ENCODE results near the gene GPX7. TPM values are rescaled to one million over a fixed set of nuclear protein-coding genes. Genes with fewer than 3 reads are reported as not detected.
"Not testable (repeated sequence)": the region's sequence is repeated elsewhere in the genome, so short reads cannot be mapped to it uniquely, and the experiment has no call there.

Gene GPX7
- total and polyA plus RNA-seq, 2 donors, result 19.5 to 55.4 TPM

GRCh38 chr1:52572387-52572786 is 29.8 kb upstream of the GPX7 start:
- Histone ChIP-seq H3K27ac (ENCODE audit: low read depth) (no peak overlapping the region), H3K4me1 (ENCODE audit: insufficient read depth) (no peaks in the 10 kb centered on the region), H3K36me3 (ENCODE audit: insufficient read depth) (no peaks in the 10 kb centered on the region), H3K4me3 (ENCODE audit: low read depth, low read length) (no peak overlapping the region)
- WGBS, result 95% methylated on average over 4 of the region's 4 CpGs
- no peak for DNase-seq (ENCODE audit: extremely low spot score)

GRCh38 chr1:52574594-52574993 is 27.6 kb upstream of the GPX7 start:
- Histone ChIP-seq H3K36me3 (ENCODE audit: insufficient read depth) (no peaks in the 10 kb centered on the region), H3K27ac (ENCODE audit: low read depth) (no peak overlapping the region), H3K4me3 (ENCODE audit: low read depth, low read length) (no peak overlapping the region), H3K4me1 (ENCODE audit: insufficient read depth) (no peaks in the 10 kb centered on the region)
- DNase-seq (ENCODE audit: extremely low spot score), result no peak
- WGBS, result 18% methylated on average over 2 of the region's 2 CpGs

DNA sequence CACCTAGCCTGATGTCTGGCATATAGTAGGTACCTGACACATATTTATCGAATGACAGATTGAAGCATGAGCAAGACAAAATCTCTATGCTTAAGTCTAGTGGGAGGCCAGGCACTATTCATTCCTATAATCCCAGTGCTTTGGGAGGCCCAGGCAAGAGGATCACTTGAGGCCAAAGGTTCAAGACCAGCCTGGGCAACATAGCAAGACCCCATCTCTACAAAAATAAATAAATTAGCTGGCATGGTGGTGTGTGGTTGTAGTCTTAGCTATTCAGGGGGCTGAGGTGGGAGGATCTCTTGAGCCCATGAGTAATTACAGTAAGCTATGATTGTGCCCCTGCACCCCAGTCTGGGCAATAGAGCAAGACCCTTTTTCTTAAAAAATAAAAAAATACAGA is 26.1 kb upstream of the GPX7 start:
- WGBS, result 99% methylated on average over 1 of the region's 1 CpG
- no peak overlapping the region for H3K4me3 ChIP-seq (ENCODE audit: low read depth, low read length)
- no peaks in the 10 kb centered on the region for H3K4me1 ChIP-seq (ENCODE audit: insufficient read depth)
- no peaks in the 10 kb centered on the region for H3K36me3 ChIP-seq (ENCODE audit: insufficient read depth)
- DNase-seq (ENCODE audit: extremely low spot score), result no peak
- H3K27ac ChIP-seq (ENCODE audit: low read depth), result no peak overlapping the region

DNA sequence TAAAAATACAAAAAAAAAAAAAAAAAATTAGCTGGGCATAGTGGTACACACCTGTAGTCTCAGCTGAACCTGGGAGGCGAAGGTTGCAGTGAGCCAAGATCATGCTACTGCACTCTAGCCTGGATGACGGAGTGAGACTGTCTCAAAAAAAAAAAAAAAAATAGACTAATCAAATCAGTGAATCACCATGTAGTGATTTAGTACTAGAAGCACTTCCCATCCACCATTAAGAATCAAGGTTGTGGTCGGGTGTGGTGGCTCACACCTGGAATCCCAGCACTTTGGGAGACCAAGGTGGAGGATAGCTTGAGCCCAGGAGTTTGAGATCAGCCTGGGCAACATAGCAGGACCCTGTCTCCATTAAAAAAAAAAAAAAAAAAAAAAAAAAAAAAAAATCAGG is 24.1 kb upstream of the GPX7 start:
- not testable (repeated sequence) for H3K27ac ChIP-seq (ENCODE audit: low read depth); H3K4me3 ChIP-seq (ENCODE audit: low read depth, low read length); DNase-seq (ENCODE audit: extremely low spot score); H3K36me3 ChIP-seq (ENCODE audit: insufficient read depth); H3K4me1 ChIP-seq (ENCODE audit: insufficient read depth)
- WGBS, result 91% methylated on average over 3 of the region's 3 CpGs

DNA sequence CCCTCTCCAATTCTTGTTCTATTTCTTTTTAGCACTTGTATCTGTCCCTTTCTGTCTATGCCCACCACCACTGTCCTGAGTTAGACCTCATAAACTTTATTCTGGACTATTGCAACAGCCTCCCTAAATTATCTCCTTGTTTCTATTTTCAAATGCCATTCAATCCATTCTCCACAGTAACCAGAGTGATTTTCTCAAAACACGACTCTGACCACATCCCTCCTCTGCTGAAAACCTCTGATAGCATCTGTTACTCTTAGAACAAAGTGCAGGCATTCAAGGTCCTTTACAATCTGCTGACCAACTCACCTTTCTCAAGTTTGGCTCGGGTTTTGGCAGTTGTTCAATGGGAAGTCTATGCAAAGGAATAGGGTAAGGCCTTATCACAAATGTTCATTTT is 22.8 kb upstream of the GPX7 start:
- Histone ChIP-seq H3K36me3 (ENCODE audit: insufficient read depth) (no peaks in the 10 kb centered on the region), H3K27ac (ENCODE audit: low read depth) (no peak overlapping the region), H3K4me1 (ENCODE audit: insufficient read depth) (no peaks in the 10 kb centered on the region), H3K4me3 (ENCODE audit: low read depth, low read length) (no peak overlapping the region)
- 35% methylated on average over 2 of the region's 2 CpGs for WGBS
- DNase-seq (ENCODE audit: extremely low spot score), result no peak

GRCh38 chr1:52580283-52580682 is 21.9 kb upstream of the GPX7 start:
- 88% methylated on average over 3 of the region's 3 CpGs for WGBS
- Histone ChIP-seq H3K36me3 (ENCODE audit: insufficient read depth) (no peaks in the 10 kb centered on the region), H3K4me3 (ENCODE audit: low read depth, low read length) (no peak overlapping the region), H3K27ac (ENCODE audit: low read depth) (no peak overlapping the region), H3K4me1 (ENCODE audit: insufficient read depth) (no peaks in the 10 kb centered on the region)
- DNase-seq (ENCODE audit: extremely low spot score), result no peak

- Histone ChIP-seq H3K27ac (ENCODE audit: low read depth) (no peak overlapping the region), H3K4me1 (ENCODE audit: insufficient read depth) (no peaks in the 10 kb centered on the region), H3K36me3 (ENCODE audit: insufficient read depth) (no peaks in the 10 kb centered on the region), H3K4me3 (ENCODE audit: low read depth, low read length) (no peak overlapping the region)
- no peak for DNase-seq (ENCODE audit: extremely low spot score)
- 94% methylated on average over 10 of the region's 10 CpGs for WGBS
Observed at GRCh38 chr1:52582116-52582696, 20.0 kb upstream of the GPX7 start.

DNA sequence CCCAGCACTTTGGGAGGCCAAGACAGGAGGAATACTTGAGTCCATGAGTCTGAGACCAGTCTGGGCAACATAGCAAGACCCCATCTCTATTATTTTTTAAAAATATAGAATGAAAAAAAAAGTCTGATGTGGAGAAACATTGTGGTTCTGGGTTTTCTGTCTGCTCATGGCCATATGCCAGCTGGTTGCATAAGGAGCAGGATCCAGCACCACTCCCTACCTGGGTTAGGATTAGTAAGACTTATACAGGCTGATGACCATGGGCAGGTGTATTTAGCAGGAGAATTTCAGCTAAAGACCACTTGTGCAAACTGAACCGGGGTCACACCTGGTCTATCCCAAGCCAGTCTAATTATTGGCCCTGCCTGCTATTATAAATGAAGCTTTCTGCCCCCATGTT is 16.7 kb upstream of the GPX7 start:
- WGBS, result 87% methylated on average over 1 of the region's 1 CpG
- H3K27ac ChIP-seq (ENCODE audit: low read depth), result no peak overlapping the region
- no peak for DNase-seq (ENCODE audit: extremely low spot score)
- no peak overlapping the region for H3K4me3 ChIP-seq (ENCODE audit: low read depth, low read length)
- no peaks in the 10 kb centered on the region for H3K36me3 ChIP-seq (ENCODE audit: insufficient read depth)
- H3K4me1 ChIP-seq (ENCODE audit: insufficient read depth), result no peaks in the 10 kb centered on the region

GRCh38 chr1:52588027-52588426 is 14.1 kb upstream of the GPX7 start:
- DNase-seq (ENCODE audit: extremely low spot score), result no peak
- Histone ChIP-seq H3K27ac (ENCODE audit: low read depth) (no peak overlapping the region), H3K4me3 (ENCODE audit: low read depth, low read length) (no peak overlapping the region), H3K36me3 (ENCODE audit: insufficient read depth) (no peaks in the 10 kb centered on the region), H3K4me1 (ENCODE audit: insufficient read depth) (no peaks in the 10 kb centered on the region)

GRCh38 chr1:52588535-52588934 is 13.6 kb upstream of the GPX7 start:
- Histone ChIP-seq H3K4me3 (ENCODE audit: low read depth, low read length) (no peak overlapping the region), H3K36me3 (ENCODE audit: insufficient read depth) (no peaks in the 10 kb centered on the region), H3K27ac (ENCODE audit: low read depth) (no peak overlapping the region), H3K4me1 (ENCODE audit: insufficient read depth) (no peaks in the 10 kb centered on the region)
- DNase-seq (ENCODE audit: extremely low spot score), result no peak
- WGBS, result 58% methylated on average over 1 of the region's 1 CpG

GRCh38 chr1:52590266-52590665 is 11.9 kb upstream of the GPX7 start:
- DNase-seq (ENCODE audit: extremely low spot score), result no peak
- Histone ChIP-seq H3K4me1 (ENCODE audit: insufficient read depth) (no peaks in the 10 kb centered on the region), H3K36me3 (ENCODE audit: insufficient read depth) (no peaks in the 10 kb centered on the region), H3K27ac (ENCODE audit: low read depth) (no peak overlapping the region), H3K4me3 (ENCODE audit: low read depth, low read length) (no peak overlapping the region)
- 41% methylated on average over 6 of the region's 6 CpGs for WGBS

DNA sequence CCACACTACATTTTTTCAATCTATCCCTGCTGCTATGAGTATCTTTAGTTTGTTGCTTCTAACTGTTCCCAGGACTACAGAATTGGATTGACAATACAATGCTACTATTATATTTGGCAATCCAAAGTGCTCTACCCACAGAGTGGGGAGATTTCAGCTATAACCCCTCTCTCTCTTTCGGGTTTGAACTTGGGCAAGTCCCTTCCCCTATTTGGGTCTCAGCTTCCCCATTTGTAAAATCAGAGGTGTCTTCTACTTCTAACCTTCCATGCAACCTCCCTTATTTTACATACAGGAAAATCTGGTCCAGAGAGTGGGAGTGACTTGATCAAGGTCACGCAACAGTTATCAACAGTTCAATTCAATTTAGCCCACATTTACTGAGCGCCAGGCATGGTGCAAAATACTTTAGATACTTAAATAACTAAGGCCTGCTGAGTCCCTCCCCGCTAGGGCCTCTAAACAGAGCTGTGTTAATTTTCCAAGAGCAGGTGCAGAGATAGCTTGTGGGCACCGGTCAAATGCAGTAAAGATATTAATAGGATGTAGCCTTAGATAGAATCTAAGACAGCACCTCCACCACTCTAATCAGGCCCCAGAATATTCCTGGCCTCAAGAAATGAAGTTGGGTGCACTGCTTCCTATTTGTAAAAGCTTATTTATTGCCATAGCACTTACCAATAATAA is 9.4 kb upstream of the GPX7 start:
- no peak for DNase-seq (ENCODE audit: extremely low spot score)
- WGBS, result 87% methylated on average over 5 of the region's 5 CpGs
- no peaks in the 10 kb centered on the region for H3K36me3 ChIP-seq (ENCODE audit: insufficient read depth)
- no peaks in the 10 kb centered on the region for H3K4me1 ChIP-seq (ENCODE audit: insufficient read depth)
- H3K27ac ChIP-seq (ENCODE audit: low read depth), result no peak overlapping the region
- no peak overlapping the region for H3K4me3 ChIP-seq (ENCODE audit: low read depth, low read length)

GRCh38 chr1:52593495-52593894 is 8.7 kb upstream of the GPX7 start:
- no peak overlapping the region for H3K4me3 ChIP-seq (ENCODE audit: low read depth, low read length)
- DNase-seq (ENCODE audit: extremely low spot score), result no peak
- no peaks in the 10 kb centered on the region for H3K4me1 ChIP-seq (ENCODE audit: insufficient read depth)
- H3K27ac ChIP-seq (ENCODE audit: low read depth), result no peak overlapping the region
- 95% methylated on average over 1 of the region's 1 CpG for WGBS
- H3K36me3 ChIP-seq (ENCODE audit: insufficient read depth), result no peaks in the 10 kb centered on the region

DNA sequence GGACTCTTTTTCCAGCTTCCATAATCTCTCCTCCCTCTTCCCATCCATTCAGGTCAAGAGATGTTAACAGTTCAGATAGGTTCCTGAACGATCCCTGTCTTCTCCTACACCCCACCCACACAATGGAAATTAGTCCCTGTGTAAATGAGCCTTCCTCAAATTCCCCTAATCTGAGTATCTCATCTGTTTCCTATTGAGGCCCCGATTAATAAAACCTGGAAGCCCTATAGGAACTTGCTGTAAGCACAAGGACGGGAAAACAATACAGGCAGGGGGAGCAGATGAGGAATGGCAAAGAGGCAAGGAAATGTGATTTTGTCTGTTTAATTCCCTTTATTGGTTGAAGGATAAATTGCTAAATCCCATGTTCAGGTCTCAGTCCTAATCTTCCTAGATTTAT is 7.1 kb upstream of the GPX7 start:
- no peak for DNase-seq (ENCODE audit: extremely low spot score)
- no peak overlapping the region for H3K27ac ChIP-seq (ENCODE audit: low read depth)
- no peak overlapping the region for H3K4me3 ChIP-seq (ENCODE audit: low read depth, low read length)
- H3K4me1 ChIP-seq (ENCODE audit: insufficient read depth), result no peaks in the 10 kb centered on the region
- H3K36me3 ChIP-seq (ENCODE audit: insufficient read depth), result no peaks in the 10 kb centered on the region
- whole genome bisulfite sequencing, result 44% methylated on average over 3 of the region's 3 CpGs

DNA sequence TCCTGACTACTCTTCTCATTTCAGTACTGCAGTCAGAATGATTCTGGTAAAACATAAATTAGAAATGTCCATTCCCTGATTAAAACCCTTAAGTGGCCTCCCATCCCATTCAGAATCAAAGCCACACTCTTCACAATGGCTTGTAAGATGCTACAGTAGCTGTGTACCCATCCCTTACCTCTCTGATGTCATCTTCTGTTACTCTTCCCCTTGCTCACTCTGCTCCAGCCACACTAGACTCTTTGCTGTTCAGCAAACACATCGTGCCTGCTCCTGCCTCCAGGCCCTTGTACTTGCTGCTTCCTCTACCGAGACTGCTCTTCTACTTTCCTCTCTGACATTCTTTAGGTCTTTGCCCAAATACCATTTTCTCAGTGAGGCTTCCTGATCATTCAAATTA is 4.3 kb upstream of the GPX7 start:
- H3K36me3 ChIP-seq (ENCODE audit: insufficient read depth), result no peaks in the 10 kb centered on the region
- no peaks in the 10 kb centered on the region for H3K4me1 ChIP-seq (ENCODE audit: insufficient read depth)
- WGBS, result 63% methylated on average over 2 of the region's 2 CpGs
- no peak overlapping the region for H3K4me3 ChIP-seq (ENCODE audit: low read depth, low read length)
- DNase-seq (ENCODE audit: extremely low spot score), result no peak
- H3K27ac ChIP-seq (ENCODE audit: low read depth), result no peak overlapping the region

Data from urinary bladder (tissue), 4 donors.